ENCODE results near the gene AK1.
"Not testable (repeated sequence)": the region's sequence is repeated elsewhere in the genome, so short reads cannot be mapped to it uniquely, and the experiment has no call there.

Gene AK1

GRCh38 chr9:127846443-127847177 is 30.9 kb downstream of the AK1 start:
- no peak for DNase-seq

- not testable (repeated sequence) for DNase-seq
These were observed 31.9 kb downstream of the AK1 start for GRCh38 chr9:127845619-127846018.

- DNase-seq, result no peak
These were observed 32.6 kb downstream of the AK1 start for GRCh38 chr9:127844821-127845359.

- DNase-seq, result no peak
These were observed 36.2 kb downstream of the AK1 start for GRCh38 chr9:127841087-127841835.

- DNase-seq, result no peak
These were observed 38.9 kb downstream of the AK1 start for GRCh38 chr9:127838375-127839078.

GRCh38 chr9:127837346-127837745 is 40.1 kb downstream of the AK1 start:
- peak; percentile 33 for DNase-seq

GRCh38 chr9:127836561-127836960 is 40.9 kb downstream of the AK1 start:
- DNase-seq, result not testable (repeated sequence)

- no peak for DNase-seq
These were observed 41.4 kb downstream of the AK1 start for GRCh38 chr9:127835991-127836516.

GRCh38 chr9:127833555-127833954 is 43.9 kb downstream of the AK1 start:
- no peak for DNase-seq

- no peak for DNase-seq
These were observed 45.2 kb downstream of the AK1 start for GRCh38 chr9:127832248-127832647.

GRCh38 chr9:127829205-127829906 is 48.1 kb downstream of the AK1 start:
- no peak for DNase-seq

GRCh38 chr9:127828262-127829031 is 49.0 kb downstream of the AK1 start:
- DNase-seq, result no peak

- DNase-seq, result no peak
These were observed 51.1 kb downstream of the AK1 start for GRCh38 chr9:127826253-127826913.

GRCh38 chr9:127825319-127826051 is 52.0 kb downstream of the AK1 start:
- DNase-seq, result no peak

- no peak for DNase-seq
These were observed 55.4 kb downstream of the AK1 start for GRCh38 chr9:127822108-127822507.

GRCh38 chr9:127818574-127818973 is 58.9 kb downstream of the AK1 start:
- no peak for DNase-seq

- DNase-seq, result no peak
These were observed 59.5 kb downstream of the AK1 start for GRCh38 chr9:127817881-127818434.

- no peak for DNase-seq
These were observed 60.7 kb downstream of the AK1 start for GRCh38 chr9:127816728-127817127.
